ENCODE data around the gene UBL4B.

The UBL4B gene

GRCh38 chr1:110086961-110087360, 25.3 kb upstream of the UBL4B start:
- no peak for DNase-seq

- DNase-seq, result peak; percentile 68
These were observed 24.2 kb upstream of the UBL4B start for GRCh38 chr1:110087812-110088738.

GRCh38 chr1:110088739-110089316, 23.4 kb upstream of the UBL4B start:
- DNase-seq, result no peak

DNA sequence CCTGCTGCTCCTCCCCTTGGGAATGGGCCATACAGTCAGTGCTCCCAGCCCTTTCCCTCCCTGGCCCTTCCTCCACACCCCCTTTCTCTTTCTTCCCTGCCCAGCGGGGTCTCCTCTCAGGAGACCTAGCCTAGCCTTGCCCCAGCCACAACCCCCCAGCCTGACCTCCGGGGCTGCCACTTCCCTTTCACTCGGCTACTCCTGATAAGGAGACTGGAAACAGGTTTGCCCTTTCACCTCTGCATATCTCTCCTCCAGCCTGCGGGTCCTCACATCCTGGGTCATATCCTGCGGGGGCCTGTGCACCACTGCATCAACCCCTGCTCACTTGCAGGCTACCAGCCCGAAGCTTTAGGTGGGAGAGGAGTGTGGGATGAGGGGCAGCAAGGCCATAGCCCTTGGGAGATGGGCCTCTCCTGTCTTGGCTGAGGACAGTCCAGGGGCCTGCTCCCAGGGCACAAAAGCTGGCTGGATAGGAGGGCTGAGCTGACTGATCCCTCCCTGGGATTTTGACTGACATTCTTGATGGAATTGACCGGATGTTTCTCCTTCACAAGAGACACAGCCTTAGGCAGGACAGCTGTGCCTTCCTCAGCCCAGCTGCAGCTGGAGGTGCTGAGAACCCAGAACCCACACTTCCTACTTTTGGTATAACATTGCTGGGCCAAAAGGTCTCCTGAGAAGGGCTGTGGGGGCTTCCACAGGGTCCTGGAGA, 22.5 kb upstream of the UBL4B start:
- DNase-seq, result no peak

- DNase-seq, result no peak
These were observed 20.9 kb upstream of the UBL4B start for GRCh38 chr1:110091381-110091780.

DNA sequence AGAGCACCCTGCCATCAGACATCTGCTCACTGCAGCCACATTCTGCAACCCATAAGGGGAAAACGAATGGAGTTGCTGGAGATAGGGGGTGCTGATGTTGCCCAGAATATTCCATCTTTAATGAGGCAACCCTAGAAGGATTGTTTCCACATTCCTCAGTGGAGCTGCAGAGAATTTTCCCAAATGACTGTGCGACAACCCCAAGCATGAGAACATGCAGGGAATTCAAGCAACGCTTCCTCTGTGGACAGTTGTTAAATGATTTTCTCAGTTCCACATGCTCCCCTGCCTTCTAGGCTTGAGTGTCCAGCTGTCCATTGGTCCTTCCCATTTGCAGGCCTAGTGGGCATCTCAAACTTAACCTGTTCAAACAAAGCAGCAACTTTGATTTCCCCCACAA, 20.5 kb upstream of the UBL4B start:
- no peak for DNase-seq

- no peak for DNase-seq
These were observed 19.3 kb upstream of the UBL4B start for GRCh38 chr1:110092991-110093390.

- DNase-seq, result no peak
These were observed 17.1 kb upstream of the UBL4B start for GRCh38 chr1:110094931-110095654.

- DNase-seq, result no peak
These were observed 14.6 kb upstream of the UBL4B start for GRCh38 chr1:110097507-110098221.

DNA sequence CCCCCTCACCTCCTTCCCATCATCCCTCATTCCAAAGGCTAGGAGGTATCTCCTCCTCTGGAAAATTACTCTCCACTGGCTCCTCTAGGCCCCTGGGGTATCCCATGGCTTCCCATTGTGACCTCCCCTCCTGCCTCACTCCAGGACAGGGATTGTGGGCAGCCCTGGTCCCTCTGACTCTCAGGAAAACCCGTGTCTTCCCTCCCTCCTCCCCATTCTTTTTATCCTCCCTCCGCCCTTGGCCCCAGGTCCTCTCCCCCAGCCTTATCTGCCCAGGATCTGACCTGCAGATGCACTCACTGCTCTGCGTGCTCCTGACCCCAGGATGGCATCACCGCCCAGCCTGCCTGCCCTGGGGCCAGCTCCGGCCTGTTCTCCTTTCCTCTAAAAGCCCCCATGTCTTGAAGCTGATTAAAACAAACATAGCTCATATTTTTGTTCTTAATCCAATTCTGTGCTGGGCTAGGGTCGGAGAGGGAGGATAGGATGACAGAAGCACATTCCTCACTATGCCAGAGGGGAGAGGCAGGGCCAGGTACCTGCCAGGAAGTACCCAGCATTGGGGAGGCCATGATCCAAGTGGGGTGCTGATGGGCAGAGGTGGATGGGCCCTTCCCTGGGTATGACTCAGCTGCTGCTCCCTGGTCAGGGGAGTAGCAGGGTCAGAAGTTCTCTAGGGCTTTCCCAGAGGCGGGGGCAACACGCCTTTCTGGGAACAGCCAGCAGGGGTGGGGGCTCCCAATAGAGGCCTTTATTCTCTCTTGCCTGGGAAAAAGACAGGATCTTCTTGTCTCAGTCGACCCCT, 13.8 kb upstream of the UBL4B start:
- no peak for DNase-seq

GRCh38 chr1:110100335-110100734, 11.9 kb upstream of the UBL4B start:
- DNase-seq, result no peak

DNA sequence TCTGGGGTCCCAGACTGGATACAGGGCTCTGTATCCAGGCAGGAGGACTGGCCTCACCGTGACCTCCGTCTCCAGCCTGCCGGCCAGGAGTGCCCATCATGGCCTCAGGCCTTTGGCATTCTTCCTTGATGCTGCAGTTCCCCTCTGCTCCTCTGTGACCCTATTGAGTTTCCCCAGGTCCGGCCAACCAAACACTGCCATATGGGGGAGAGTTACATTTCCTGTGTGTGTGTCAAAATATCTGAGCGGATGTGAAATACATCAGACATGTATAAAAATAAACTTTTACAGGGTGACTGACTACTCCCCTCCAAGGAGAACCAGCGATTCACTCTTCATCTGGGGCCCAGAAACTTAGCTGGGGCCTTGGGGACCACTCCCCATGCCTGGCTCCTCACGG, 10.2 kb upstream of the UBL4B start:
- DNase-seq, result no peak

DNA sequence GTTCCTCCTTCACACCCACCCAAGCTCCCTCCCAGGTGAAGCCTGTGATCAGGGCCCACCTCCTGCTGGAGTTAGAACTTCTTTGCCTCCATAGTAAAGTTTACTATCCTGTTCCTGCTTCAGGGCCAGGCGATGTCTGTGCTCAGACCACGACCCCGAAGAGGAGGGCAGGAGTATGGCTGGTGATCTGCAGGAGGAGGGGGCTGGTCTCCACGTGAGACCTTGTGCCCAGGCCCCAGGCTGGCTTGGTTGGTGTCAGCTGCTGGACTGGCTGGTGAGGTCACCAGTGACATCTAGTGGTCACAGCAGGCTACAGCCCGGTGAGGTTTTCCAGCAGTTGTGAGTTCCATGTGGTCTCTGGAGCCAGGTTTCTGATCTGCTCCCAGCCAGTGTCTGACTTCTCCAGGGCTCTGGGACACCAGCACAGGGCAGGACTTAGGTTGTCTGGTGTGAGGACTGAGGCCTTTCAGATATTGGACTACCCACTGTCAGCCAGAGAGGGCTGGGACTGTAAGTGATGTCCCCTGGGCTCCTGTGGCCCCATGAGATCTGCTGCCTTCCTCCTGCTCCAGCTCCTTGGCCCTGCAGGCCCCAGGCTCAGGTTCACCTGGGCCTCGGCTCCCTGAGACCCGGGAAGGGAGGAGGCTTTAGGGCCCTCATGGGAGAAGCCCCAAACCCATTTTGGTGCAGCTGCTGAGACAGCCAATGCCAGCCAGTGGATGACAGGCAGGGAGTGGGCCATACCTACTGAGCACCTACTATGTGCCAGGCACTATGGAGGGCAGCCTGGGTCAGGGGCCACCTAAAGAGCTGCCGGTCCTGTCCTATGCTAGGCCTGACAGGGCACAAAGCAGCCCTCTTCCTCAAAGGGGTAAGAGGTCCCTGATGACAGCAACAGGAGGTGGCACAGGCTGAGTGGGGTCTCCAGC, 6.0 kb upstream of the UBL4B start:
- DNase-seq, result peak; percentile 53

- DNase-seq, result no peak
These were observed 4.3 kb upstream of the UBL4B start for GRCh38 chr1:110107867-110108469.

- DNase-seq, result no peak
These were observed 1.2 kb upstream of the UBL4B start for GRCh38 chr1:110111081-110111480.

GRCh38 chr1:110112656-110113055, 413 bp downstream of the UBL4B start:
- peak; percentile 41 for DNase-seq

- no peak for DNase-seq
These were observed 1.3 kb downstream of the UBL4B start for GRCh38 chr1:110113551-110113950.

- no peak for DNase-seq
These were observed 1.9 kb downstream of the UBL4B start for GRCh38 chr1:110114173-110114572.

- DNase-seq, result peak; percentile 27
These were observed 2.5 kb downstream of the UBL4B start for GRCh38 chr1:110114784-110115183.

Measured in COR-L47 (cell line).